ENCODE data around the gene SLIRP.

Gene SLIRP

DNA sequence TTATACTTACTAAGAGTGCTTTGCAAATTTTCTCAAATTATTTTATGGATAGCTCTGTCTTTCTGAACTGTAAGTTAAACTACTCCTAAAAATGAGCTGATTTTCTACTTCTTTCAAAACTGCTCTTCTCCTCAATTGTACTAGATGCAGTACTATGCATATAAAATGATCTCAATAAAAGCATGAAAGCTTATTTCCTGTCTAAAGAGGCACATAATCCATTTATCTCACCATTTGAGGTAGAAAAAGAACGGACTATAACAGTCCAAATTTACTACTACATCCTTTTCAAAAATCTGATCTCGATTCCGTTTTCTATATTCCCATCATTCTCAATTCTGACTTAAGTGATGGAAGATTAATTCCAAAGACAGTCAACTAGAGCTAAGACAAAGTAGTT lies 14.4 kb downstream of the SLIRP start:
- H3K4me3 ChIP-seq (ENCODE audit: low read depth, low read length): no peak overlapping the region
- peaks cover 85 to 96% of the 10 kb centered on the region in 2 experiments for H3K36me3 ChIP-seq (ENCODE audit: control insufficient read depth in 2 of 2, insufficient read depth in 1 of 2, low read length in 2 of 2)
- peak; percentile 83 for TF ChIP-seq ZNF664 (tag by site-specific recombination; IDR thresholded peaks at IDR 0.05)
- TF ChIP-seq ZNF175 (tag by site-specific recombination; IDR thresholded peaks at IDR 0.05): no peak
- ChIA-PET CTCF (interaction anchor here (0.7 to 1.1 kb wide), 2 partner anchors 14 to 26 kb away, joined by 3 read pairs; partner anchors contain the start of gene SLIRP), POLR2A (interaction anchor here (0.5 kb wide), 1 partner anchor 34 kb away, joined by 4 read pairs; no protein-coding TSS in a partner anchor)
- H3K27ac ChIP-seq (ENCODE audit: extremely low read depth, low read depth, low read length): no peak overlapping the region
- H3K4me1 ChIP-seq (ENCODE audit: control insufficient read depth, insufficient read depth, low read length): no peaks in the 10 kb centered on the region
- no peaks in the 10 kb centered on the region for H3K9me3 ChIP-seq (ENCODE audit: control insufficient read depth, insufficient read depth, low read depth, low read length)

DNA sequence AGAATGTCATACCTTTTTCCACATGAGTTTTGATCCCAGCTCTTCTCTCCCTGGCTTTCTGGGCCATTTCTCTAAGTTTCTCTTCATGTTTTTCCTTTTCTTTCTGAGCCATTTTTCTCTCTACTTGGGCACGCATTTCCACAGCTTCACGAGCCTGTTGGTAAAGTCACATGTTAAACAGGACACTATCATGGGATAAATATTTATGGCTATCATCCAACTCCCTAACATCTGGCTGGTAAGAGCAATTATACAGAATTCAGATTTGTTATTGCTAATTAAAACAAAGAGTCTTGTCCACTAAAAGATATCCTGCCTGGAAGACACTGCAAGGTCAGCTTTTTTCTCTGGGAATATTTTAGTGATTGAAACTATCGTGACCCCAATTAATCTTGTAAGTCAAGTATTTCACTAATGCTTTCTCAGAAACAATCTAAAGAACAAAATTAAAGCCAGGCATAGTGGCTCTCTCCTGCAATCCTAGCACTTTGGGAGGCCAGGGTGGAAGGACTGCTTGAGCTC lies 23.1 kb downstream of the SLIRP start:
- no peak overlapping the region for H3K27ac ChIP-seq (ENCODE audit: extremely low read depth, low read depth, low read length)
- peaks cover 96 to 98% of the 10 kb centered on the region in 2 experiments for H3K36me3 ChIP-seq (ENCODE audit: control insufficient read depth in 2 of 2, insufficient read depth in 1 of 2, low read length in 2 of 2)
- no peak for TF ChIP-seq ZNF510 (tag by site-specific recombination; IDR thresholded peaks at IDR 0.05; ENCODE audit: insufficient replicate concordance)
- no peak for TF ChIP-seq ZNF610 (tag by site-specific recombination; IDR thresholded peaks at IDR 0.05; ENCODE audit: borderline replicate concordance)
- no peak overlapping the region for H3K4me3 ChIP-seq (ENCODE audit: low read depth, low read length)
- POLR2A ChIA-PET: no interaction called here
- CTCF ChIA-PET: interaction anchor here (1.0 to 1.9 kb wide), 2 partner anchors 12 to 71 kb away, joined by 3 to 4 read pairs; no protein-coding TSS in a partner anchor
- no peaks in the 10 kb centered on the region for H3K4me1 ChIP-seq (ENCODE audit: control insufficient read depth, insufficient read depth, low read length)
- no peaks in the 10 kb centered on the region for H3K9me3 ChIP-seq (ENCODE audit: control insufficient read depth, insufficient read depth, low read depth, low read length)

DNA sequence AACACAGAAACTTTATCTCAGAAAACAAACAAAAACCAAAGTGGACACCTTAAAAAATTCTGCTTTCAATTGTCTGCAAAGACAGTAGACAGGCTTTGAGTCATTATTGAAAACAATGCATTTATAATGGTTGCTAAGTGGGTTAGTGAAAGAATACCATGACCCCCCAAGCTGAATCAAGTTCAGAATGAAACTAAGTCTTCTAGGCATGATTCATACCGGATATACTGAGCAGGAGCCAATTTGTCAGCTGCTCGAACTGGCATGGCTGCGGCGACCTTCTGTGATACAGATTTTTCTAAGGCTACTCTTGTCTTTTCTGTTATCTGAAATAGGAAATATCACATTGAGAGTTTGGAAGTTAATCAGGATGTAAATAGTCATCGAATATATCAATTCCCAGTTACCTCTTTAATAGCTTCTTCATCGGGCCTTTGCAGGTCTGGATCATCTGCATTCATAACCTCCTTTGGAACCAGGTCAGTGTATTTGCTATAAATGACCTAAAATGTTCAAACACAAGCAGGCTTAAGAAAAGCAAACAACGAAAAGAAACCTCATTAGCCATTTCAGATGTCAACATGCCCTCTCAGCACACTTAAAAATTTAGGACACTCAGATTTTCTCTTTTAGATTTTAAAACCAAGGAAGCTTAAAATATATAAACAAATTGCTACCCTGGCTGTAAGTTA lies 30.8 kb downstream of the SLIRP start:
- H3K4me1 ChIP-seq (ENCODE audit: control insufficient read depth, insufficient read depth, low read length): no peaks in the 10 kb centered on the region
- H3K4me3 ChIP-seq (ENCODE audit: low read depth, low read length): no peak overlapping the region
- no peak overlapping the region for H3K27ac ChIP-seq (ENCODE audit: extremely low read depth, low read depth, low read length)
- H3K9me3 ChIP-seq (ENCODE audit: control insufficient read depth, insufficient read depth, low read depth, low read length): no peaks in the 10 kb centered on the region
- CTCF ChIA-PET: no interaction called here
- TF ChIP-seq, protein P1, sequence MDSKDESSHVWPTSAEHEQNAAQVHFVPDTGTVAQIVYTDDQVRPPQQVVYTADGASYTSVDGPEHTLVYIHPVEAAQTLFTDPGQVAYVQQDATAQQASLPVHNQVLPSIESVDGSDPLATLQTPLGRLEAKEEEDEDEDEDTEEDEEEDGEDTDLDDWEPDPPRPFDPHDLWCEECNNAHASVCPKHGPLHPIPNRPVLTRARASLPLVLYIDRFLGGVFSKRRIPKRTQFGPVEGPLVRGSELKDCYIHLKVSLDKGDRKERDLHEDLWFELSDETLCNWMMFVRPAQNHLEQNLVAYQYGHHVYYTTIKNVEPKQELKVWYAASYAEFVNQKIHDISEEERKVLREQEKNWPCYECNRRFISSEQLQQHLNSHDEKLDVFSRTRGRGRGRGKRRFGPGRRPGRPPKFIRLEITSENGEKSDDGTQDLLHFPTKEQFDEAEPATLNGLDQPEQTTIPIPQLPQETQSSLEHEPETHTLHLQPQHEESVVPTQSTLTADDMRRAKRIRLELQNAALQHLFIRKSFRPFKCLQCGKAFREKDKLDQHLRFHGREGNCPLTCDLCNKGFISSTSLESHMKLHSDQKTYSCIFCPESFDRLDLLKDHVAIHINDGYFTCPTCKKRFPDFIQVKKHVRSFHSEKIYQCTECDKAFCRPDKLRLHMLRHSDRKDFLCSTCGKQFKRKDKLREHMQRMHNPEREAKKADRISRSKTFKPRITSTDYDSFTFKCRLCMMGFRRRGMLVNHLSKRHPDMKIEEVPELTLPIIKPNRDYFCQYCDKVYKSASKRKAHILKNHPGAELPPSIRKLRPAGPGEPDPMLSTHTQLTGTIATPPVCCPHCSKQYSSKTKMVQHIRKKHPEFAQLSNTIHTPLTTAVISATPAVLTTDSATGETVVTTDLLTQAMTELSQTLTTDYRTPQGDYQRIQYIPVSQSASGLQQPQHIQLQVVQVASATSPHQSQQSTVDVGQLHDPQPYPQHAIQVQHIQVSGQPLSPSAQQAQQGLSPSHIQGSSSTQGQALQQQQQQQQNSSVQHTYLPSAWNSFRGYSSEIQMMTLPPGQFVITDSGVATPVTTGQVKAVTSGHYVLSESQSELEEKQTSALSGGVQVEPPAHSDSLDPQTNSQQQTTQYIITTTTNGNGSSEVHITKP (tag by site-specific recombination; IDR thresholded peaks at IDR 0.05): no peak
- TF ChIP-seq, protein P2, sequence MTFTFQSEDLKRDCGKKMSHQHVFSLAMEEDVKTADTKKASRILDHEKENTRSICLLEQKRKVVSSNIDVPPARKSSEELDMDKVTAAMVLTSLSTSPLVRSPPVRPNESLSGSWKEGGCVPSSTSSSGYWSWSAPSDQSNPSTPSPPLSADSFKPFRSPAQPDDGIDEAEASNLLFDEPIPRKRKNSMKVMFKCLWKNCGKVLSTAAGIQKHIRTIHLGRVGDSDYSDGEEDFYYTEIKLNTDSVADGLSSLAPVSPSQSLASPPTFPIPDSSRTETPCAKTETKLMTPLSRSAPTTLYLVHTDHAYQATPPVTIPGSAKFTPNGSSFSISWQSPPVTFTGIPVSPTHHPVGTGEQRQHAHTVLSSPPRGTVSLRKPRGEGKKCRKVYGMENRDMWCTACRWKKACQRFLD (tag by site-specific recombination; IDR thresholded peaks at IDR 0.05): no peak
- no peak for TF ChIP-seq ZNF585B (tag by site-specific recombination; IDR thresholded peaks at IDR 0.05)
- TF ChIP-seq ZNF274 (IDR thresholded peaks at IDR 0.05; ENCODE audit: low read length): no peak
- no peak for TF ChIP-seq ZNF274 (tag by site-specific recombination; IDR thresholded peaks at IDR 0.05; ENCODE audit: borderline replicate concordance)
- TF ChIP-seq KLF8 (tag by site-specific recombination; IDR thresholded peaks at IDR 0.05): no peak
- TF ChIP-seq, protein P3, sequence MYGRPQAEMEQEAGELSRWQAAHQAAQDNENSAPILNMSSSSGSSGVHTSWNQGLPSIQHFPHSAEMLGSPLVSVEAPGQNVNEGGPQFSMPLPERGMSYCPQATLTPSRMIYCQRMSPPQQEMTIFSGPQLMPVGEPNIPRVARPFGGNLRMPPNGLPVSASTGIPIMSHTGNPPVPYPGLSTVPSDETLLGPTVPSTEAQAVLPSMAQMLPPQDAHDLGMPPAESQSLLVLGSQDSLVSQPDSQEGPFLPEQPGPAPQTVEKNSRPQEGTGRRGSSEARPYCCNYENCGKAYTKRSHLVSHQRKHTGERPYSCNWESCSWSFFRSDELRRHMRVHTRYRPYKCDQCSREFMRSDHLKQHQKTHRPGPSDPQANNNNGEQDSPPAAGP (tag by site-specific recombination; IDR thresholded peaks at IDR 0.05): no peak
- no peak for TF ChIP-seq YY1 (tag by site-specific recombination; IDR thresholded peaks at IDR 0.05)
- TF ChIP-seq, protein P4, sequence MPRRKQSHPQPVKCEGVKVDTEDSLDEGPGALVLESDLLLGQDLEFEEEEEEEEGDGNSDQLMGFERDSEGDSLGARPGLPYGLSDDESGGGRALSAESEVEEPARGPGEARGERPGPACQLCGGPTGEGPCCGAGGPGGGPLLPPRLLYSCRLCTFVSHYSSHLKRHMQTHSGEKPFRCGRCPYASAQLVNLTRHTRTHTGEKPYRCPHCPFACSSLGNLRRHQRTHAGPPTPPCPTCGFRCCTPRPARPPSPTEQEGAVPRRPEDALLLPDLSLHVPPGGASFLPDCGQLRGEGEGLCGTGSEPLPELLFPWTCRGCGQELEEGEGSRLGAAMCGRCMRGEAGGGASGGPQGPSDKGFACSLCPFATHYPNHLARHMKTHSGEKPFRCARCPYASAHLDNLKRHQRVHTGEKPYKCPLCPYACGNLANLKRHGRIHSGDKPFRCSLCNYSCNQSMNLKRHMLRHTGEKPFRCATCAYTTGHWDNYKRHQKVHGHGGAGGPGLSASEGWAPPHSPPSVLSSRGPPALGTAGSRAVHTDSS (tag by site-specific recombination; IDR thresholded peaks at IDR 0.05): no peak
- no peak for TF ChIP-seq SALL2 (tag by site-specific recombination; IDR thresholded peaks at IDR 0.05; ENCODE audit: borderline replicate concordance)
- no peak for TF ChIP-seq ZNF140 (tag by site-specific recombination; IDR thresholded peaks at IDR 0.05)
- no peak for TF ChIP-seq ZSCAN23 (tag by site-specific recombination; IDR thresholded peaks at IDR 0.05)
- no peak for TF ChIP-seq SP7 (tag by site-specific recombination; IDR thresholded peaks at IDR 0.05)
- TF ChIP-seq ZXDB (tag by site-specific recombination; IDR thresholded peaks at IDR 0.05): no peak
- no peak for TF ChIP-seq ZNF221 (tag by site-specific recombination; IDR thresholded peaks at IDR 0.05; ENCODE audit: borderline replicate concordance)
- peaks cover 56 to 57% of the 10 kb centered on the region in 2 experiments for H3K36me3 ChIP-seq (ENCODE audit: control insufficient read depth in 2 of 2, insufficient read depth in 1 of 2, low read length in 2 of 2)
- POLR2A ChIA-PET: no interaction called here

Measured in HEK293 (cell line).